NCI-H460 (cell line): ENCODE data around the gene DLG2. TPM values are rescaled to one million over a fixed set of nuclear protein-coding genes. Genes with fewer than 3 reads are reported as not detected.
"Not testable (repeated sequence)": the region's sequence is repeated elsewhere in the genome, so short reads cannot be mapped to it uniquely, and the experiment has no call there.

Experiments
- DNase-seq: peaks from one replicate; pipeline ENCODE4 v3.0.0-alpha.2; 2016; ENCODE audit warnings: low read depth; ENCODE audit errors: extremely low read depth
- total RNA-seq: library from RNA; depleted of rRNA; stranded (reverse); fragments of >200 nt; shearing (Covaris generic); gene quantifications from 2 replicates; pipeline ENCODE4 v1.2.3, GENCODE V29; 2014

Gene DLG2
- total RNA-seq, 1 experiment from 2014 or later = 115 TPM

DNA sequence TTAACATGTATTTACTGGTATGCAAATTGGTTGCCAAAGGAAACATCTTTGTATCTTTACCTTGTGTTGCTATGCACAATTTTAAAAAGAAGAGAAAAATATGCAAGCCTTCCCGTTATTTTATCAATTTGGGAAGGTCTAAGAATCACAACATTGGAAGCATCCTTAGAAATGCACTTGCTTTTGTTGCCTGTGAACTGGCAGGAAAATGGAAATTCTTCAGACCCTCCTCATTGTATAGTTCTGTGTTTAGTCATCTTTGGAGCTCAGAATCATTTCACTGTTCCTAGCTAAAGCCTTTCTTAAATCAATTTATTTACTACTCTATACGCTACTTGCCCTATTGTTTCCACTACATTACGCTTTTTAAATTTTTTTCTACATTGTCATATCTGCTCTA is 574.5 kb downstream of the DLG2 start:
- no peak for DNase-seq

DNA sequence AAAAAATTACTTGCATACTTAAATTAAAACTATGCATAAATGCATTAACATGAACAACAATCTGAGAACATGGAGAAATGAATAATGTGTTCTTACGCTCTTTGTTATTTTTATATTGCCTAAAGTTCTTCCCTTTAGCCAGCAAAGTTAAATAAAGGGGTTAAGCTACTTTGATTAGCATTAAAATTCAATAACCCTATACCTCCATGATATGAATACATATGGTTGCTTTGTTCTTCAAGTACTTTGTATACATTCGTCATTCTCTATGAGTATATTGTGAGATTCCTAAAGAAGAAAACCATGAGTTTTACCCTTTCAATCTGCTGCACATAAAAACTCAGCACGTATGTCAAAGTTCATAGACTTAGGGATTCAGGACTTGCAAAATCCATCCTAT is 578.3 kb downstream of the DLG2 start:
- no peak for DNase-seq

DNA sequence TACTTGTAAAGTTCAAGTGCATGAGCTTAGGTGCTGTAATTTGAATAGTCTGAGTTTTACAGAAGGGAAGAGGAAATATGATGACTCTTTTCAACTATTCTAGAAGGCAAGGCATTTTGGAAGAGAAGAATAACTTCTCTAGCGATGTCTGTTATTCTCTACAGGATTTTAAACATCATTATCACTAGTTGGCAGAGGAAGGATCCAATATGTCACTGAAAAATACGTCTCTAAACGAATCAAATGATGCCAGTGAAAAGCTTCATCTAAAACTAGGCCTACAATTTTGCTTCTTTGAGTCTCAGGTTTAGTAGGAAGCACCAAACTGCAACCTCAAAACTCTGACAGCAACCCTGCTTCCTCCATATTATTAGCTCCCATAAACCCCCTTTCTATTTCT is 581.4 kb downstream of the DLG2 start:
- no peak for DNase-seq

DNA sequence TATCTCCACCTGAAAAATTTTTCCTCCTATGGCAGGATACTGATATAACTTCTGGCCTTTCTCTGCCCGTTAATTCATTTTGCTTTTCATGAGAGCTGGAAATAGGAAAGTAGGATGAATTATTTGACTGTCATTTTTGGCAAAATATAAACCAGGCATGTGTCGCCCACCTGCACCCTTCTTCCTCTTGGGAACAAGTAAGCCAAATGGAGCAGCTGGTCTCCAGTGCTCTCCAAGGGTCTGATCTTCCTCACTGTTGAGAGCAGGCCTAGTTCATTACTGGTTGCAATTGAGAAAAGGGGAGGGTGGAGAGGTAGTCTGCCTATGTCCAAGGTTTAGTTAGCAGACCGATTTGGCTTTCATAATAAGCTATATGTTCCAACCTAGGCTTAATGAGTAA is 582.2 kb downstream of the DLG2 start:
- no peak for DNase-seq

DNA sequence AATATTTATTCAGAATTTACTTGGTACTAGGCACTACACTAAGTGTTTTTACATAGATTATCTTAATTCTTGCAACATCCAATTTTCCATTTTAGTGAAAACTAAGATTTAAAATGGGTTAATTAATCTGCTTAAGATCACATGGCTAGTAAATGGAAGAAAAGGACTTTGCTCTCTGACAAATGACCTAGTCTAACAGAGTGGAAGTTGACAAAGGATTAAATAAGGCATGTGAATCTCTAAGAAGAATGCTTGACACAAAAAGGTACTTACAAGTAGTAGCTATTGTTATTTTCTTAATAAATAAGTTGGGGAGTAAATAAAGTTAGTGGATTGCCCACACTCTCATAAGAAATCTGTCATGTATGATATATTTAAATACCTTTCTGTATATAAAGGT is 584.8 kb downstream of the DLG2 start:
- DNase-seq = no peak

DNA sequence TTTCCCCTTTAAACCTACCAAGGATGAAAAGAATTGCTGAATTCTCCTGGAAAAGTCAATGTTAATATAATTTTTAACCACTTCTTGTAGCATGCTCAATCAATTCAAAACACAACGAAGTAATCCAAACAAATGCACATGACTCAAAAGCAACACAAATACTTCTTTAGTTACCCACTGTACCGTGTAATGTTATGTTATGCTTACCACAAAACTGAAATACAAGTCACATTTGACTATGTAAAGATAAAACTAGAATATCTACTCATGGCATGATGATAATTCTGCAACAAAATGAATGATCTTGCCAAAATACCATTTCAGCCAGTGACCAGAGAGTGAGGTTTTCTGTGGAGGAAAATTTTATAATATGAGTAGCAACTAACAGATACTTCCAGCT is 587.0 kb downstream of the DLG2 start:
- no peak for DNase-seq

DNA sequence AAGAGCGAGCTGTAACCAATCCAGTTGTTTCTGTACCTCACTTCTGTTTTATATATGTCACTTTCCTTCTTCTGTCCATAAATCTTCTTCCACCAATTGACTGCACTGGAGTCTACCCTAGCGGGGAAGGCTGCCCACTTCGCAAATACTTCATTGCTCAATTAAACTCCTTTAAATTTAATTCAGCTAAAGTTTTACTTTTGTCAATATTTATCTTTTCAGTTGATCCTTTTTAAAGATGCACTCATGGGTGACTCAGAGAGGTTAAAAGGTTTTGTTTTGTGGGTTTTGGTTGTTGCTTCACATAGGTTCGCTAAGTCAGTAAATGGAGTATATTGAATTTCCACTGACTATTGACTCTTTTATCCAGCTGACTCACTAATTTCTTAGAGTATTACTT is 597.2 kb downstream of the DLG2 start:
- DNase-seq = peak; percentile 3

DNA sequence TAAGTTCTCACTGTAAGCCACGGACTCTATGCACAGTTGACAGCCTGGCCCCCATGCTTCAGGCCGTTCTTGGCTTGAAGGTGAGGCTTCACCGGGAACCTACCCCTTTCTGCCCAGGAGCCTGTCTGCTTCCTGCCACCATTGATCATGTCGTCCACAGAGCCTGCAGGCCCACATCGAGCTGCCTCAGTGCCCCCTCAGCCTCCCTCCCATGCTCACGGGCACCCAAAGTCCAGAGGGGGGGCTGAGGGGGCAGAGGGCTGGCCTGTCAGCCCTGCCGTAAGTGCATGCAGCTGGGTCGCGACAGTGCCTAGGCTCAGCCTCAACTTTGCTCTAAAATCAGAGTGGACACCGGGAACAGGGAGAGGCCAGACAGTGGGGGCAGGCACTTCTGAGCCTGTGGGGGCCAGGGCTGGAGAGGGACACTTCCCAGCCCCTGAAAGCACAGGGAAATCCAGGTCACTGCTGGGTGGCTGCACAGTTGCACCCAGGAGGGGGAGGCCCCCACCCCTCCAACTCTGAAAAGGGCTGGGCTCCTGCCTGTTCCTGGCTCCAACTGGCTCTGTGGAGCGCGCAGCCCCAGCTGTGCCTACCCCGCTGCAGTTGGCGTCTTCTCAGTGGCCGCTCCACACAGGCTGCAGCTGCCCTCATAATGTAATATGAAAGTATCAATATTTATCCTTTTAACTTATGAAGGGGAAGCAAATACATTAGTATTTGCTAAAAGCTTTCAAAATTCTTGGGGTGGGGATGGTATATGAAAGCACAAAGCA is 598.6 kb downstream of the DLG2 start:
- no peak for DNase-seq

DNA sequence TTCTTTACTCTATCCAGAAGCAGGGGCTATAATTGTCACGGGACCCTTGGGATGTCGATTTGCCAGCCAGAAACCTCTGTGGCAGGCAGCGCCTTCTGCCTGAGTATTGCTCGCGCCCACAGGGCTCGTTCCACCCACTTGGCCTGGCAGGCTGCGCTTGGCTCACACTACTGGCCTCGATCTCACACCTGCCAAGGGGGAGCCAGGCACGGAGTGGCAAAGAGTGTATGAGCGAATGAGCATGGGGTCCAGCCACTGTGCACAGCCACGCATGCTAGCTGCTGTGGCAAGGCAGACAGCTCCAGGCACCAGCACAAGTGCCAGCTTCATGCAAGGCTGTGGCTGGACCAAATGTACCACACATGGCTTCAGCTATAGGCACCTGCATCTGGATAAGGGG is 599.8 kb downstream of the DLG2 start:
- no peak for DNase-seq

DNA sequence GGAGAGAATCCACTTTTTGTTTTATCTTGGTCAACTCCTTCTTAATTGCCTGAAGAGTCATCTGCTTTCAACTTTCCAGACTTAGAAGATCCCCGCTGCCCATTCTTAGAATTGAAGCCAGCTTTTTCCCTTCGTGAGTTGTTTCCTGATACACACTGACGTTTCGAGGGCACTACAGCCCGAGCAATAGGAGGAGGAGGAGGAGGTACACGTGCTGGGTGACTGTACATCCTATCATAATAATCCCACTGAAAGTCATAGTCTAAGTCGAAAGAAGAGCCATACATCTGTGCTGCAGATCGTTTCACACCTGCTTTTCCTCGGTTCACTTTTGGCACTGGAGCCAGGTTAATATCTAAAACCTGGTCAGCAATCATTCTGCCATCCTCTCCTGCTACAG is 606.1 kb downstream of the DLG2 start:
- DNase-seq = no peak

DNA sequence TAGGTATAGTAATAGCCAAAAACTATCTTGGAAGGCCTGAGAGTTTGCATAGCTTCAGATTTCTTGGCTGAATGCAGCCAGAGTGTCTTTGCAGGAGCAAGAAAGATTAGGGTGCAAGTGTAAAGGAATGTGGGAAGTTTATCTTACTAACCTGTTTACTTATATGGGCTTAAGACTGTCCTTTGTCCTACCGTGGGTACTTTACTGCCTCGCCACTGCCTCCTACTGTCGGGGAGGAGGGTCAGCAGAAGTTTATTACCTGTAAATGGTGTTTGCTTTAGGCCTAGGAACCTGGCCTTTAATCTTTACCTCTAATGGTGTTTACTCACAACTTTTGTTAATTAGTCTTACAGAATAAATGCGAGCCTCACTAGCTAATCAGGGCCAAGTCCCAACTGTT is 633.8 kb downstream of the DLG2 start:
- DNase-seq = no peak

DNA sequence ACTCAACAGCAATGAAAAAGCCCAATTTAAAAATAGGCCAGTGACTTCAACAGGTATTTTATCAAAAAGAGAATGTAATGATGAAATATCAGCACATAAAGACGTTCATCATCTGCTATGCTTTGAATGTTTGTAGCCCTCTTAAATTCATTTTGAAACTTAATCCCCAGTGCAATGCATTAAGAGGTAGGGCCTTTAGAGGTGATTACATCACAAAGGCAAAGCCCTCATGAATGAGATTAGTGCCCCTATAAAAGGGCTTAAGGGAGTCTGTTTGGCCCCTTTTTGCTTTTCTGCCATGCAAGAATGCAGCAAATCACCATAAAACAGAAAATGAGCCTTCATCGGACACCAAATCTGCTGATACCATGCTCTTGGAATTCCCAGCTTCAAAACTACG is 637.0 kb downstream of the DLG2 start:
- no peak for DNase-seq

DNA sequence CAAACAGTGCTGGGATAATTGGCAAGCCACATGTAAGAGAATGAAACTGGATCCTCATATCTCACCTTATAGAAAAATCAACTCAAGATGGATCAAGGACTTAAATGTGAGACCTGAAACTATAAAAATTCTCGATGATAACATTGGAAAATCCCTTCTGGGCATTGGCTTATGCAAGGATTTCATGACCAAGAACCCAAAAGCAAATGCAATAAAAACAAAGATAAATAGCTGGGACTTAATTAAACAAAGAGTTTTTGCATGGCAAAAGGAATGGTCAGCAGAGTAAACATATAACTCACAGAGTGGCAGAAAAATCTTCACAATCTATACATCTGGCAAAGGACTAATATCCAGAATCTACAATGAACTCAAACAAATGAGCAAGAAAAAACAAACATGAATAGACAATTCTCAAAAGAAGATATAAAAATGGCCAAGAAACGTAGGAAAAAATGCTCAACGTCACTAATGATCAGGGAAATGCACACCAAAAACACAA is 639.4 kb downstream of the DLG2 start:
- not testable (repeated sequence) for DNase-seq

DNA sequence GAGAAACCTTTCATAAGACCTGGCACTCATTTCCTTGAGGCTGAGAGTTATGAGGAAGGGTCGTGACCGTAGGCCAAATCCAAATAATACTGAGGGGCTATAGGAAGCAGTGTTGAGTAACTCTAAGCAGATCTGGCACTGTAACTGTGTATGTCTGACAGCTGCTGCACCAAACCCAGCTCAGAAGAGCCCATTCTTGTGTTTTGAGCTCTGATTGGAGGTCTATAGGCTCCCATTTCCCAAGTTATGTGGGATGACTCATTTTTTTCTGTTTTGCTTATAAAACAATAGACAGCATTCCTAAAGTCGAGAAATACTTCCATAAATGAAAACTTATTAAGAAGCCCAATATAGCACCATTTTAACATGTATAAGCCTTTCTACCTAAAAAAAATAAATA is 645.8 kb downstream of the DLG2 start:
- no peak for DNase-seq

DNA sequence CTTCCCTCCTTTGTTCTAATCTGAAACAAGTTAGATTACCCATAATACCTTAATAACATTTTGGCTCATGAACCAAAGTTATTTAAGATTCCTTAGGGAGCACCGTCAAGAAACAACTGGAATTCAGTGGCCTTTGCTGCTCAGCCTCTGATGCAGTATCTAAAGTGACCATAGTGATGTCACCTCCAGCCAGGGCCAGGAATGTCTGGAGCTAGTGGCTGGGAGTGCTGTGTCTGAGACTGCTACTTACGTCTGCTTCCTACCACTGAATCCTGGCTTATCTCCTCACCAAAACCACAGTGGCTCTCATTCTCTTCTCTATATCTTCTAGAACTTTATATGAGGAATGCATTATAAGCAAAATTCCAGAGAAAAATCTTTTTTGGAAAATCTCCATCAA is 658.0 kb downstream of the DLG2 start:
- no peak for DNase-seq

DNA sequence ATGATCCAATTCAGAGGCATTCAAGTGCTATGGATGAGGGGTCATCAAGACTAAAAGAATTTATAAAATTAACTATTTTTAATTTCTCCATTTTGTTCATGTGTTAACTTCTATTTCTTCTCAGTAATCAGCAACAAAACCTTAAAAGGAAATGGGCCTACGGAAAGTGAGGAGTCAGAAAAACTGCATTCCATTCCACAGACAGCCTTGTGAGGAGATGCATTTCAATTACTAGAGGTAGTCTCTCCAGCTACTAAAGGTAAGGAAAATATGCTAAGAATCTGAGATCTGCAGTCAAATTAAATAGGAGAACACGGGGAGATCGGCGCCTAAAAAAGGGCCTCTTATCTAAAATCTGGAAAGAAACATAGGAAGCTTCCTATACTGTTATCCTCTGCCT is 661.7 kb downstream of the DLG2 start:
- no peak for DNase-seq

DNA sequence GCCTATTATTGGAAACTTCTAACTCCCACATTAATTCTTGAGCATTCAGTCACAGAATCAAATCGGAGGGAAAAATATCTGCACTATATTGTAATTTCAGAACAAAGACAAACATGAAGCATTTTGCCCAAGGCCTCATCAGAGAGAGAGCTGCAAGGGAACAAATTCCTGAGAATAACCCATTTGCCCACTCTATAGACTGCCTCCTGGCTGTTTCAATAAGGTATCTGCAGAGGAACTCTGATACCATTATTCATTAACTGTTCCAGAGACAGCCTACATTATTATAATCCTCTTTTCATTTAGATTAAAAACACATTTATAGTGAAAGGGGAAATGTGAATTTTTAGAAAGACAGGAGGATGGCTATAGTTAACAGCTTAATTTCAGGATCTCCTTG is 663.9 kb downstream of the DLG2 start:
- DNase-seq = no peak

DNA sequence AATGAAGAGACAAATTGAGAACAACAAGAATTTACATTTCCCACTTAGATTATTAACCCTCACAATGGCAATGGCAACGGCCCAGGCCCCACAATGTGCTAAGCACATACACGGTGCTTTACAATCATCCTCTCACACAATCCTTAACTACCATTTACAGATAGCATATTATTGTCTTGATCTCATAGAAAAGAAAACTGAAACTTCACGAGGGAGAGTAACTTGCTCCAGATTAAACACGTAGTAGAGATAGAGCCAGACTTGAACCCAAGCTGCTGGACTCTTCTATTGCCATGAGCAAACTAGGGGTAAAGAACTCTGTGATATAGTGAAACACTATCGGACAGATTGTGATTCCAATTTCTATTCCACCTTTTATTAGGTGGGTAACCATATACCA is 665.1 kb downstream of the DLG2 start:
- DNase-seq = no peak

DNA sequence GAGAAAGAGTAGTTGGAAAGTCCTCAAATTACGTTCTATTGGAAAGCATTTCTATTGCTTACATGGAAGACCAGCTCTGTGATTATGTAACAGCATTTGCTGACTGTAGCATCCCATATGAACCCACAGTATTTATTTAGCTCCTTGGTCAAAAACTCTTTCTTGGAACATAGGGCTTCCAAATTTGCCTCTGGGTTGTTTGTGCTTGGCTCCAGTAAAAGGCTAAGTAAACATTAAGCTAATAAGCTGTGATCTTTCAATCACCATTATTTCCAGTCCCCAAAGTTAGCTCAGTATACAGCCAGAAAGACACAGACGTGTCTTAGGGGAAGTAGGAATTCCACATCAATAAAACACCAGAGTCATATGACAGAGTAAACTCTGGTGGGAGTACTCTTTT is 668.8 kb downstream of the DLG2 start:
- no peak for DNase-seq

DNA sequence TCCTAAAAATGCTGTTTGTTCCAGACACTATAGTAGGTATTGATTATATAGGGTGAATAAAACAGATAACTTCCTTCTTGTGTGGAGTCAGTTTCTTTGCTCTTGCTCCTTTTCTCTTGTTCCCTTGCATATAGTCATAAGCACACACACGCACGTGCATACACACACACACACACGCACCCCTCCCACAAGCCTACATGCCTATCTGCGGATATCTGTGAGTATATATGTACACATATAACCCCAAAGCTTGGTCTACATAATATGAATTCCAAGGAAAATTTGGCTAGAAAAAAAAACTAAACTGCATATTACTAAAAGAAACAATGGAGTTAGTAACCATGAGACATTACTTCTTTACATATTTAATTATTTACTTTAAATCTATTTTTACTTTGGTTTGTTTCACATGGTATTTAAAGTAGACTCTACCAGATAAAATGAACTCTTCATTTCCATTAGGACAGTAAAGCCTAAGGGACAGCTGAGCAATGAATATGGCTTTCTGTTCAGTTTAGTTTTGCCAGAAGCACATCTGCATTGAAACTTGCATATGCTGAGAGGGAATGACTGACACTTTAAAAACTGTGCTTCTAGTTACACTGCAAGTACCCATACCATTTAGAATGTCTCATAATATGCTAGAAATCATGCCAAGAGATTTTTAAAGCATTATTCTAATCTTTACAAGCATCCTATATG is 676.4 kb downstream of the DLG2 start:
- DNase-seq = no peak

DNA sequence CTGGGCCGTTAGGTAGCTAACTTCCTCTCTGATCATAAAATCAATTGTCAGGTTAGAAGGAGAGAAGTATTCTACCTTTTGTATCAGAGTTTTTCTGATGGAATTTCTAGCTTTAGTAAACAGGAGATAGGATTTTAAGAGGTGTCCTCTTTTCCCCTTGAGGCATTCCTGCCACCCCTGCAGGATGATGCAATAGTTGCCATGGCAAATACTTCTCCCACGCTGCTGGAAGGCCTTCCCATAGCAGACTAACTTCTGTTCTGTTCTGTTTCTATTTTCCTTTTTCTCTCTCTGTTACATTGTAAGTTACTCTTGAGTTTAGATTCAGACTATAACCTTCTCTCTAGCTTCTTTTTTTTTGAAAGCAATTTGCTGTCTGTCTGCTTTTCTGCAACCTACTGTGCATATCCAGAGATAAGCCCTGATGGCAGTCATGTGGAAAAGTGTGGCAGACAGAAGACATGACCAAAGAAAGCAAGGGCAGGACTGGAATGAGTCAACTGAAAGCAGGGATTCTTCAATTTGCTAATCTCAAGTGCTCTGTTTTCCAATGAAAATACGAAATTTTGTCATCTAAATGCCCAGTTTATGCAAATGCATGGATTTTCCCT is 679.1 kb downstream of the DLG2 start:
- DNase-seq = peak; percentile 1

DNA sequence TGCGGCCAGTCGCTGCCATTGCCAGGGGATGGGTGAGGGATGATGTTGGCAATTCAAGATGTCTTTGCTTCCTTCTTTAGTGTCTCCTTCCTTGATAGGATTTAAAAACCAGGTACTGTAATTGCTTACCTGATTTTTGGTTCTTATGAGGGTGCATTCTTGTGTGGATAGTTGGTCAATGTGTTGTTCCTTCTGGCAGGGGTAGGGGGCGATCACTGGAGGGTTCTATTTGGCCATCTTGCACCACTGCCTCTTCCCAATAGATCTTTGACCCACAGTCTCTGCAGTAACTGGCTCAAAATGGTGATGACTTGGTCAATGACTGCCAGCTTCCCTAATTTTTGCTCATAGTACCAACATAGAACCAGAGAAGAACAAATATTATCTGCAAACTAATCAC is 680.1 kb downstream of the DLG2 start:
- DNase-seq = no peak
